Measurements from ENCODE around the gene AJAP1.

DNA sequence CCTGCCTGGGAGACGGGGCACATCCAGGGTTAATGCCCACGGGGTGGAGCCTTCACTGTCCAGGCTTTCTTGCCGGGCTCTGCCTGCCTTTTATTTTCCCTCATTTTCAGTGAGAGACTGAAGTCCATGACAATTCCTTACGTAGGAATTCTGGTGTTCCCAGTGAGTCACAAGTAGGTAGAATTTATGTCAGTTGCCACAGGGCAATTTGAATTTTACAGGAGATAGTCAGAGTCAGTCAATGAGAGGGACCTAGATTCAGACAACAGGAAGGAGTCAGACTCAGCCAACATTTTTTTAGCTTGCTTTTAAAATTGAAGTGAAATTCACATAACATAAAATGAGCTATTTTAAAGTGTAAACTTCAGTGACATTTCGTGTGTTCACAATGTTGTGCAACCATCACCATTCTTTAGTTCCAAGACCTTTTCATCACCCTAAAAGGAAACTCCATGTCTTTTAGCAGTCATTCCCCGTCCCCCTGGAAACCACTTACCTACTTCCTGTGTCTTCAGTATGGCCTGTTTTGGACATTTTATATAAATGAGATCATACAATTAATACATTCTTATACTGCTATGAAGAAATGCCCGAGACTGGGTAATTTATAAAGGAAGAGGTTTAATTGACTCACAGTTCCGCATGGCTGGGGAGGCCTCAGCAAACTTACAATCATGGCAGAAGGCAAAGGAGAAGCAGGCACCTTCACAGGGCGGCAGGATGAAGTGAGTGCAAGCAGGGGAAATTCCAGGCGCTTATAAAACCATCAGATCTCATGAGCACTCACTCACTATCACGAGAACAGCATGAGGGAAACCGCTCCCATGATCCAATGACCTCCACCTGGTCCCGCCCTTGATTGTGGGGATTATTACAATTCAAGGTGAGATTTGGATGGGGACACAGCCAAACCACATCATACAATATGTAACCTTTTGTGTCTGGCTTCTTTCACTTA lies 14.6 kb downstream of the AJAP1 start:
- TF ChIP-seq CTCF (IDR thresholded peaks at IDR 0.05) (no peak), POLR2AphosphoS5 (IDR thresholded peaks at IDR 0.05; ENCODE audit: low read depth, low read length) (no peak), SIN3A (IDR thresholded peaks at IDR 0.05; ENCODE audit: borderline replicate concordance, insufficient read depth, low read depth, low read length) (no peak)
- TF ChIP-seq, protein P1, sequence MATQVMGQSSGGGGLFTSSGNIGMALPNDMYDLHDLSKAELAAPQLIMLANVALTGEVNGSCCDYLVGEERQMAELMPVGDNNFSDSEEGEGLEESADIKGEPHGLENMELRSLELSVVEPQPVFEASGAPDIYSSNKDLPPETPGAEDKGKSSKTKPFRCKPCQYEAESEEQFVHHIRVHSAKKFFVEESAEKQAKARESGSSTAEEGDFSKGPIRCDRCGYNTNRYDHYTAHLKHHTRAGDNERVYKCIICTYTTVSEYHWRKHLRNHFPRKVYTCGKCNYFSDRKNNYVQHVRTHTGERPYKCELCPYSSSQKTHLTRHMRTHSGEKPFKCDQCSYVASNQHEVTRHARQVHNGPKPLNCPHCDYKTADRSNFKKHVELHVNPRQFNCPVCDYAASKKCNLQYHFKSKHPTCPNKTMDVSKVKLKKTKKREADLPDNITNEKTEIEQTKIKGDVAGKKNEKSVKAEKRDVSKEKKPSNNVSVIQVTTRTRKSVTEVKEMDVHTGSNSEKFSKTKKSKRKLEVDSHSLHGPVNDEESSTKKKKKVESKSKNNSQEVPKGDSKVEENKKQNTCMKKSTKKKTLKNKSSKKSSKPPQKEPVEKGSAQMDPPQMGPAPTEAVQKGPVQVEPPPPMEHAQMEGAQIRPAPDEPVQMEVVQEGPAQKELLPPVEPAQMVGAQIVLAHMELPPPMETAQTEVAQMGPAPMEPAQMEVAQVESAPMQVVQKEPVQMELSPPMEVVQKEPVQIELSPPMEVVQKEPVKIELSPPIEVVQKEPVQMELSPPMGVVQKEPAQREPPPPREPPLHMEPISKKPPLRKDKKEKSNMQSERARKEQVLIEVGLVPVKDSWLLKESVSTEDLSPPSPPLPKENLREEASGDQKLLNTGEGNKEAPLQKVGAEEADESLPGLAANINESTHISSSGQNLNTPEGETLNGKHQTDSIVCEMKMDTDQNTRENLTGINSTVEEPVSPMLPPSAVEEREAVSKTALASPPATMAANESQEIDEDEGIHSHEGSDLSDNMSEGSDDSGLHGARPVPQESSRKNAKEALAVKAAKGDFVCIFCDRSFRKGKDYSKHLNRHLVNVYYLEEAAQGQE (IDR thresholded peaks at IDR 0.05; ENCODE audit: insufficient read depth in 1 of 2, low read depth in 2 of 2, low read length in 1 of 2): no peak

Measured in Panc1 (cell line).